MCF 10A (cell line): ENCODE data around the gene ARRDC1. TPM values are rescaled to one million over a fixed set of nuclear protein-coding genes. Genes with fewer than 3 reads are reported as not detected.
"Not testable (repeated sequence)": the region's sequence is repeated elsewhere in the genome, so short reads cannot be mapped to it uniquely, and the experiment has no call there.

ENCODE experiments used
- BruUV-seq: library from RNA; stranded (reverse); fragments of 400-500 nt; replicated peaks from 2 replicates; lab custom pipeline; 2021; lab: Mats Ljungman, UMichigan
- CTCF ChIA-PET: fragments of 300-600 bp; sonication (Branson Sonifier 250); formaldehyde crosslinking; extraction: SDS; loops from one replicate; lab custom pipeline; 2021; ENCODE audit warnings: antibody characterized with exemption, inconsistent platforms; lab: Yijun Ruan, JAX
- POLR2A ChIA-PET: fragments of 300-600, 350-650 bp; sonication (Branson Sonifier 250); formaldehyde crosslinking; extraction: SDS; loops from one replicate; lab custom pipeline; 2020; ENCODE audit warnings: antibody characterized with exemption, inconsistent platforms; lab: Yijun Ruan, JAX
- DNase-seq: peaks from one replicate; pipeline ENCODE4 v3.0.0-alpha.2; 2018; ENCODE audit not compliant: unreplicated experiment
- H3K27ac Mint-ChIP-seq: one replicate; pipeline ENCODE4 v1.8.0; 2022; ENCODE audit warnings: mild to moderate bottlenecking, low read depth, mixed read lengths; ENCODE audit not compliant: unreplicated experiment
- H3K27me3 Mint-ChIP-seq: one replicate; pipeline ENCODE4 v1.8.0; 2022; ENCODE audit warnings: mixed read lengths; ENCODE audit not compliant: insufficient read depth, unreplicated experiment
- H3K36me3 Mint-ChIP-seq: one replicate; pipeline ENCODE4 v1.8.0; 2022; ENCODE audit warnings: mild to moderate bottlenecking, moderate library complexity, mixed read lengths; ENCODE audit not compliant: insufficient read depth, unreplicated experiment
- H3K4me1 Mint-ChIP-seq: one replicate; pipeline ENCODE4 v1.8.0; 2022; ENCODE audit warnings: mixed read lengths; ENCODE audit not compliant: insufficient read depth, unreplicated experiment
- H3K4me3 Mint-ChIP-seq: one replicate; pipeline ENCODE4 v1.8.0; 2022; ENCODE audit warnings: mild to moderate bottlenecking, moderate library complexity, mixed read lengths; ENCODE audit not compliant: unreplicated experiment
- H3K9me3 Mint-ChIP-seq: one replicate; pipeline ENCODE4 v1.8.0; 2022; ENCODE audit warnings: mixed read lengths; ENCODE audit not compliant: unreplicated experiment
- intact Hi-C: fragments of 100-400 bp; cut with micrococcal nuclease; formaldehyde crosslinking; loops from 2 replicates; pipeline ENCODE4 v1.14.1; 2022
- total RNA-seq: library from RNA; stranded (reverse); gene quantifications from 2 replicates; pipeline ENCODE4 v1.2.3, GENCODE V29; 2022
- TF ChIP-seq, protein P1 (sequence below): fragments of 200-600 bp; IDR thresholded peaks from one replicate; pipeline ENCODE4 v1.8.0; 2022; ENCODE audit warnings: antibody characterized with exemption, mild to moderate bottlenecking; ENCODE audit not compliant: unreplicated experiment

The ARRDC1 gene
- total RNA-seq, 1 experiment from 2014 or later = 125 TPM

DNA sequence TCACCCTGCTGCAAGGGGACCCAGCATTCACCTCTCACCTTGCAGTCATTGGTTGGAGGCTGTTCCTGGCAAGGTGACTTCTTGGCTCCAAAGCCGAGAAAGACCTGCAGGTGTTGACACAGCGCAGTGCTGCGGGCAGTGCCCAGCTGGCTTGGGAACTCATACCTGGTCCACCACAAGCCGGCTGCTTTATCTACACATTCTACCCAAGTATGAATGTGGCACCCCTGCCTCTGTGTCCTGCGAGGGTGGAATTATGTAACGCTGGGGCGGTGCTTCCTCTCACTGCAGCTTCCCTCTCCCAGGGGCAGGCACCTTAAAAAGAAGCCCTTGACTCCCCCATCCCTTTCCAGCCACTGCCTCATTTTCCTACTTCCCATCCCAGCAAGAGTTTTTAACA lies 12.7 kb upstream of the ARRDC1 start:
- Mint-ChIP-seq H3K36me3 (peaks cover 7% of the 10 kb centered on the region), H3K27me3 (no peaks in the 10 kb centered on the region), H3K27ac (no peak overlapping the region), H3K4me1 (no peaks in the 10 kb centered on the region), H3K4me3 (no peak overlapping the region), H3K9me3 (no peaks in the 10 kb centered on the region)
- no TSS peak for BruUV-seq
- intact Hi-C loops = no loop called here
- POLR2A ChIA-PET = interaction anchor here (0.7 to 1.8 kb wide), 3 partner anchors 11 to 26 kb away, joined by 3 to 5 read pairs (median 3); partner anchors contain the start of gene DPH7
- no peak for DNase-seq
- CTCF ChIA-PET = no interaction called here
- TF ChIP-seq, protein P1, sequence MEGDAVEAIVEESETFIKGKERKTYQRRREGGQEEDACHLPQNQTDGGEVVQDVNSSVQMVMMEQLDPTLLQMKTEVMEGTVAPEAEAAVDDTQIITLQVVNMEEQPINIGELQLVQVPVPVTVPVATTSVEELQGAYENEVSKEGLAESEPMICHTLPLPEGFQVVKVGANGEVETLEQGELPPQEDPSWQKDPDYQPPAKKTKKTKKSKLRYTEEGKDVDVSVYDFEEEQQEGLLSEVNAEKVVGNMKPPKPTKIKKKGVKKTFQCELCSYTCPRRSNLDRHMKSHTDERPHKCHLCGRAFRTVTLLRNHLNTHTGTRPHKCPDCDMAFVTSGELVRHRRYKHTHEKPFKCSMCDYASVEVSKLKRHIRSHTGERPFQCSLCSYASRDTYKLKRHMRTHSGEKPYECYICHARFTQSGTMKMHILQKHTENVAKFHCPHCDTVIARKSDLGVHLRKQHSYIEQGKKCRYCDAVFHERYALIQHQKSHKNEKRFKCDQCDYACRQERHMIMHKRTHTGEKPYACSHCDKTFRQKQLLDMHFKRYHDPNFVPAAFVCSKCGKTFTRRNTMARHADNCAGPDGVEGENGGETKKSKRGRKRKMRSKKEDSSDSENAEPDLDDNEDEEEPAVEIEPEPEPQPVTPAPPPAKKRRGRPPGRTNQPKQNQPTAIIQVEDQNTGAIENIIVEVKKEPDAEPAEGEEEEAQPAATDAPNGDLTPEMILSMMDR = no peak

DNA sequence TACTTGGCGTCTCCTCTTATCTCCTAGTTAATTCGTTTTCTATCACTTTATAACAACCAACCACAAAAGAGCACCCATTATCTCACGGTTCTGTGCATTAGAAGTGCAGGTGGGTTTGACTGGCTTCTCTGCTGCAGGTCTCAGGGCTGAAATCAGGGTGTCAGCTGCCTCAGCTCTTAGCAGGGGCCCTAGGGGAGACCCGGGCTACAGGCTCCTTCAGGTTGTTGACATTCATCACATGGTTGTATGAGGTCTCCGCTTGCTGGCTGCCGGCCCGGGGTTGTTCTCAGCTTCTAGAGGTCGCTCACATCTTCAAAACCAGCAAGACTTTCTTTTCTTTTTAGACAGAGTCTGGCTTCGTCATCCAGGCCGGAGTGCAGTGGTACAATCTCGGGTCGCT lies 12.3 kb upstream of the ARRDC1 start:
- Mint-ChIP-seq H3K4me3 (no peak overlapping the region), H3K27ac (no peak overlapping the region), H3K27me3 (no peaks in the 10 kb centered on the region), H3K9me3 (no peaks in the 10 kb centered on the region), H3K36me3 (peaks cover 7% of the 10 kb centered on the region), H3K4me1 (peaks cover under 1% of the 10 kb centered on the region)
- no TSS peak for BruUV-seq
- POLR2A ChIA-PET = interaction anchor here (1.1 to 1.8 kb wide), 2 partner anchors 10 to 15 kb away, joined by 3 to 5 read pairs; partner anchors contain the start of gene DPH7
- intact Hi-C loops = no loop called here
- TF ChIP-seq, protein P1 = no peak
- CTCF ChIA-PET = interaction anchor here (0.6 to 1.7 kb wide), 2 partner anchors 14 to 22 kb away, joined by 3 read pairs; no protein-coding TSS in a partner anchor
- DNase-seq = no peak

DNA sequence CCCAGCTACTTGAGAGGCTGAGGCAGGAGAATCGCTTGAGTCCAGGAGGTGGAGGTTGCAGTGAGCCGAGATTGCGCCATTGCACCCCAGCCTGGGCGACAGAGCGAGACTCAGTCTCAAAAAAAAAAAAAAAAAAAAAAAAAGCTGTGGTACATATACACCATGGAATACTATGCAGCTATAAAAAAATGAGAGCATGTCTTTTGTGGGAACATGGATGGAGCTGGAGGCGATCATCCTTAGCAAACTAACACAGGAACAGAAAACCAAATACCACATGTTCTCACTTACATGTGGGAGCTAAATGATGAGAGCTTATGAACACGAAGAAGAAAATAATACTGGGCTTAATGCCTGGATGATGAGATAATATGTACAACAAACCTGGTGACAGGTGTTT lies 8.9 kb upstream of the ARRDC1 start:
- H3K9me3 Mint-ChIP-seq, DNase-seq, BruUV-seq, H3K27me3 Mint-ChIP-seq, intact Hi-C loops, H3K4me1 Mint-ChIP-seq, H3K36me3 Mint-ChIP-seq, H3K27ac Mint-ChIP-seq, H3K4me3 Mint-ChIP-seq: not testable (repeated sequence)
- ChIA-PET CTCF (interaction anchor here (0.7 kb wide), 1 partner anchor 61 kb away, joined by 3 read pairs; no protein-coding TSS in a partner anchor), POLR2A (interaction anchor here (0.5 to 0.7 kb wide), 2 partner anchors 23 to 68 kb away, joined by 3 read pairs; partner anchors contain the start of gene EHMT1)

DNA sequence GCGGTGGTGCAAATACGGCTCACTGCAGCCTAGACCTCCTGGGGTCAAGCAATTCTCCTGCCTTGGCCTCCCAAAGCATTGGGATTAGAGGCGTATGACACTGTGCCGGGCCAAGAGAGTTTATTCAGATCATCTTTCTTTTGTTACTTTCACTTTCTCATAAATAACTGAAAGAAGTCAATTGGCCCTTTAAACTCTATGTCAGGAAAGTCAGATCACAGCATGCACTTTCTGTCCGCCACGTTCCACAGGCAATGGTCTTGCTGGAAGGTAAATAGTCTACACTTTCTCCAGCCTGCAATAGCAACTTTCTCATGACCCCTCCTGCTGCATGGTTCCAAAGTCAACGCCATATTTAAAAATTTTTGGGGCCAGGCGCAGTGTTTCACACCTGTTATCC lies 6.5 kb upstream of the ARRDC1 start:
- TF ChIP-seq, protein P1 = no peak
- BruUV-seq = no TSS peak
- no peaks in the 10 kb centered on the region for H3K9me3 Mint-ChIP-seq
- H3K36me3 Mint-ChIP-seq = no peaks in the 10 kb centered on the region
- intact Hi-C loops = no loop called here
- peaks cover 12% of the 10 kb centered on the region for H3K4me1 Mint-ChIP-seq
- DNase-seq = no peak
- ChIA-PET CTCF (no interaction called here), POLR2A (no interaction called here)
- H3K27me3 Mint-ChIP-seq = no peaks in the 10 kb centered on the region
- H3K27ac Mint-ChIP-seq = no peak overlapping the region
- H3K4me3 Mint-ChIP-seq = no peak overlapping the region
